Hepatocyte (in vitro differentiated cells): Measurements from ENCODE around the gene ABCA2. TPM values are rescaled to one million over a fixed set of nuclear protein-coding genes. Genes with fewer than 3 reads are reported as not detected.

Experiments used
- DNase-seq: peaks from one replicate; pipeline ENCODE4 v3.0.0-alpha.2; 2016; ENCODE audit warnings: low spot score
- H2AFZ ChIP-seq: fragments of 200-600 bp; sonication (generic); 2 replicates; pipeline ENCODE4 v1.6.0; 2016; ENCODE audit warnings: antibody characterized with exemption, mild to moderate bottlenecking
- H3K27ac ChIP-seq: fragments of 200-600 bp; sonication (generic); 2 replicates; pipeline ENCODE4 v1.5.1; 2016; ENCODE audit warnings: mild to moderate bottlenecking
- H3K27me3 ChIP-seq: fragments of 200-600 bp; sonication (generic); 2 replicates; pipeline ENCODE4 v1.6.1; 2016
- H3K36me3 ChIP-seq: fragments of 200-600 bp; sonication (generic); replicated peaks from 2 replicates; pipeline ENCODE4 v1.5.1; 2016; ENCODE audit warnings: low read depth; ENCODE audit not compliant: insufficient read depth
- H3K4me1 ChIP-seq: fragments of 200-600 bp; sonication (generic); 2 replicates; pipeline ENCODE4 v1.5.1; 2016; ENCODE audit warnings: mild to moderate bottlenecking, moderate library complexity; ENCODE audit not compliant: insufficient read depth
- H3K4me2 ChIP-seq: fragments of 200-600 bp; sonication (generic); 2 replicates; pipeline ENCODE4 v1.6.0; 2016
- H3K4me3 ChIP-seq: fragments of 200-600 bp; sonication (generic); 2 replicates; pipeline ENCODE4 v1.5.1; 2016; ENCODE audit warnings: mild to moderate bottlenecking
- H3K79me2 ChIP-seq: fragments of 200-600 bp; sonication (generic); 2 replicates; pipeline ENCODE4 v1.6.0; 2017; ENCODE audit warnings: mild to moderate bottlenecking
- H3K9me2 ChIP-seq: fragments of 200-600 bp; sonication (generic); replicated peaks from 2 replicates; pipeline ENCODE4 v1.6.0; 2017; ENCODE audit warnings: mild to moderate bottlenecking; ENCODE audit not compliant: insufficient read depth
- H3K9me3 ChIP-seq: fragments of 200-600 bp; sonication (generic); 2 replicates; pipeline ENCODE4 v1.5.1; 2016; ENCODE audit warnings: low read depth, mild to moderate bottlenecking
- H4K20me1 ChIP-seq: fragments of 200-600 bp; sonication (generic); 2 replicates; pipeline ENCODE4 v1.6.0; 2016; ENCODE audit warnings: mild to moderate bottlenecking; ENCODE audit not compliant: insufficient read depth, poor library complexity, severe bottlenecking
- CTCF ChIP-seq: fragments of 200-600 bp; sonication (generic); IDR thresholded peaks from 2 replicates; pipeline ENCODE4 v1.5.1; 2016; ENCODE audit warnings: antibody characterized with exemption, mild to moderate bottlenecking; ENCODE audit not compliant: poor library complexity
- EZH2 ChIP-seq: fragments of 200-600 bp; sonication (generic); IDR thresholded peaks from 2 replicates; pipeline ENCODE4 v1.6.1; 2016; ENCODE audit warnings: antibody characterized with exemption, mild to moderate bottlenecking, borderline replicate concordance
- EZH2phosphoT487 ChIP-seq: fragments of 200-600 bp; sonication (generic); IDR thresholded peaks from one replicate; pipeline ENCODE4 v1.6.1; 2018; ENCODE audit warnings: antibody characterized with exemption, mild to moderate bottlenecking, low read depth, moderate library complexity; ENCODE audit not compliant: unreplicated experiment, severe bottlenecking
- WGBS: methylation state at CpG from one replicate; pipeline ENCODE4 v1.1.6; 2016; ENCODE audit warnings: low lambda C conversion rate; ENCODE audit errors: missing lambda C conversion rate; 5-methylcytosine and 5-hydroxymethylcytosine counted together
- polyA plus RNA-seq: library from polyadenylated mRNA; unstranded; fragments of >200 nt; fragmentation: Nextera tagmentation; extraction: Ambion mirVana; gene quantifications from 2 replicates; pipeline ENCODE4 v1.2.1, GENCODE V29; 2016
- total RNA-seq: library from RNA; depleted of rRNA; stranded (reverse); fragments of >200 nt; gene quantifications from 2 replicates; pipeline ENCODE4 v1.2.3, GENCODE V29; 2014

The ABCA2 gene
- total and polyA plus RNA-seq, 2 experiments from 2014 or later: 14.6 to 15.6 TPM

GRCh38 chr9:137009217-137009616, 18.8 kb downstream of the ABCA2 start:
- Histone ChIP-seq H3K4me2 (no peak overlapping the region), H3K27me3 (no peaks in the 10 kb centered on the region), H3K27ac (no peak overlapping the region), H3K79me2 (no peaks in the 10 kb centered on the region), H2AFZ (no peak overlapping the region), H3K4me3 (no peak overlapping the region), H3K4me1 (no peaks in the 10 kb centered on the region), H4K20me1 (no peaks in the 10 kb centered on the region), H3K9me2 (no peaks in the 10 kb centered on the region), H3K9me3 (no peaks in the 10 kb centered on the region), H3K36me3 (no peaks in the 10 kb centered on the region)
- TF ChIP-seq CTCF: no peak
- no peak for TF ChIP-seq EZH2
- TF ChIP-seq EZH2phosphoT487: no peak
- no peak for DNase-seq
- 97% methylated on average over 12 of the region's 18 CpGs for WGBS

GRCh38 chr9:137008312-137008711, 19.7 kb downstream of the ABCA2 start:
- no peaks in the 10 kb centered on the region for H3K36me3 ChIP-seq
- no peaks in the 10 kb centered on the region for H4K20me1 ChIP-seq
- H3K9me3 ChIP-seq: no peaks in the 10 kb centered on the region
- H3K27me3 ChIP-seq: no peaks in the 10 kb centered on the region
- no peak overlapping the region for H2AFZ ChIP-seq
- no peak overlapping the region for H3K27ac ChIP-seq
- TF ChIP-seq EZH2phosphoT487: no peak
- TF ChIP-seq CTCF: no peak
- no peak for TF ChIP-seq EZH2
- no peak for DNase-seq
- no peaks in the 10 kb centered on the region for H3K9me2 ChIP-seq
- H3K4me1 ChIP-seq: no peaks in the 10 kb centered on the region
- no peak overlapping the region for H3K4me2 ChIP-seq
- WGBS: 89% methylated on average over 20 of the region's 22 CpGs
- no peaks in the 10 kb centered on the region for H3K79me2 ChIP-seq
- H3K4me3 ChIP-seq: no peak overlapping the region

- H3K27ac ChIP-seq: no peak overlapping the region
- no peak for DNase-seq
- no peaks in the 10 kb centered on the region for H3K9me2 ChIP-seq
- TF ChIP-seq EZH2 (no peak), EZH2phosphoT487 (no peak), CTCF (no peak)
- no peaks in the 10 kb centered on the region for H3K9me3 ChIP-seq
- no peaks in the 10 kb centered on the region for H4K20me1 ChIP-seq
- 96% methylated on average over 13 of the region's 13 CpGs for WGBS
- H3K36me3 ChIP-seq: no peaks in the 10 kb centered on the region
- H3K4me3 ChIP-seq: no peak overlapping the region
- H3K79me2 ChIP-seq: no peaks in the 10 kb centered on the region
- H3K27me3 ChIP-seq: no peaks in the 10 kb centered on the region
- no peaks in the 10 kb centered on the region for H3K4me1 ChIP-seq
- H2AFZ ChIP-seq: no peak overlapping the region
- no peak overlapping the region for H3K4me2 ChIP-seq
Measured at GRCh38 chr9:137007816-137008270, 20.2 kb downstream of the ABCA2 start.
